HG03060 (cell line): ENCODE results near the gene FAM53B.

ENCODE experiments used
- ATAC-seq: cut with Tn5 transposase; IDR thresholded peaks from one replicate; pipeline ENCODE4 v1.9.1; 2021; ENCODE audit warnings: low read depth, moderate number of reproducible peaks; ENCODE audit not compliant: unreplicated experiment

FAM53B gene

GRCh38 chr10:124681626-124682552 is 62.3 kb downstream of the FAM53B start:
- ATAC-seq = no peak

- ATAC-seq = no peak
Measured at GRCh38 chr10:124681091-124681490, 63.1 kb downstream of the FAM53B start.

DNA sequence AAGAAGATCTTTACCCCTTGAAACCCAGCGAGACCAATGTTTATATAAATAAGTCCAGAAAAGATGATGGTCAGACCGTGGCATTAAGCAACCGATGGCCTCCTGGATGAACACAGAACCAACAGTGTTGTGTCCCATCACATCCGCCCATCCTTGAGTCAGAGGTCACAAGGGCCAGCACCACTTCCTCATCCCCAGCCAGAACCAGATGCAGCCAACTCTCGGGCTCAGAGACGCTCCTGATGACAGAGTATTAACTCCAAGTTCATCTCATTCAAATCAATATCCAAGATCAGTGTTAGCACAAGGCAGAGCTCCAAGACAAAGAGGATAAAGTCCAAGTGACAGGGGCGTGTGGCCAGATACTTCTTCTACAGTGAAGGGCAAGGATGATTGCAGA is 63.5 kb downstream of the FAM53B start:
- ATAC-seq = no peak

DNA sequence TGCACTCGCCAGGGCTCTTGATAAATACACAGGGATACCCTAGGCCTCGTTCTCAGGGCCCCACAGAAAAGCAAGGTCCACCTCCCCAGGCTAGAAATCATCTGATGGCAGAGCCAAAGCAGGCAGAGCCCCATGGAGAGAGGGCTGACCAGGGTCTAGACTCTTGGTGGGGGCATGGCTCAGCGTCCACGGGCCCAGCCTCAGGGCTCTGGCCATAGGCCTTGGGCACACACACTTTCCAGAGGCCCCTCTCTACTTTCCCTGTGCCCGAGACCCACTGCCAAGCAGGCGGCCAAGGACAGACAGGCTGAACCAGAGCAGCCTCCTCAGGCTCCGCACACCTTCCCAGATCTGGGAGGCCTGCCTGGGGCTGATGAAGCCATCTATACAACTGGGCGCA is 64.8 kb downstream of the FAM53B start:
- ATAC-seq = no peak

- no peak for ATAC-seq
Measured at GRCh38 chr10:124678557-124679240, 65.5 kb downstream of the FAM53B start.

GRCh38 chr10:124677749-124678556 is 66.2 kb downstream of the FAM53B start:
- ATAC-seq = no peak

DNA sequence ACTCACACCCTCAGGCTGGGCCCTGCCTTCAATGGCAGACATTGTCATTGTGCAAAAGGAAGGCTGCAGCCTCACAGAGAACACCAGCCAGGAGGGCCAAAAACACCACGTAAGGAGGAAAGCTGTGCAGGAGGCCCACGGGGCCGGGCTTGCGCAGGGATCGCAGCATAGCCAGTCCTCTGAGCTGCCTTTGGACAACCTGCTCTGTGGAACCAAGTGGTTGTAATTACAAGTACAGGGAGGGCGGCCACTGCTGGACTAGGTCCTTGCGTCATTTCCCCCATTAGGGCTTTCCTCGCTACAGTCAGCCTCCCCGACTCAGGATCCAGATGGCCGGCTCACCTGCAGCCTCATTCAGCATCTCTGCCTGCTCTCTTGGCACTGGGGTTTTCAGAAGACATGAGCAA is 66.9 kb downstream of the FAM53B start:
- no peak for ATAC-seq

DNA sequence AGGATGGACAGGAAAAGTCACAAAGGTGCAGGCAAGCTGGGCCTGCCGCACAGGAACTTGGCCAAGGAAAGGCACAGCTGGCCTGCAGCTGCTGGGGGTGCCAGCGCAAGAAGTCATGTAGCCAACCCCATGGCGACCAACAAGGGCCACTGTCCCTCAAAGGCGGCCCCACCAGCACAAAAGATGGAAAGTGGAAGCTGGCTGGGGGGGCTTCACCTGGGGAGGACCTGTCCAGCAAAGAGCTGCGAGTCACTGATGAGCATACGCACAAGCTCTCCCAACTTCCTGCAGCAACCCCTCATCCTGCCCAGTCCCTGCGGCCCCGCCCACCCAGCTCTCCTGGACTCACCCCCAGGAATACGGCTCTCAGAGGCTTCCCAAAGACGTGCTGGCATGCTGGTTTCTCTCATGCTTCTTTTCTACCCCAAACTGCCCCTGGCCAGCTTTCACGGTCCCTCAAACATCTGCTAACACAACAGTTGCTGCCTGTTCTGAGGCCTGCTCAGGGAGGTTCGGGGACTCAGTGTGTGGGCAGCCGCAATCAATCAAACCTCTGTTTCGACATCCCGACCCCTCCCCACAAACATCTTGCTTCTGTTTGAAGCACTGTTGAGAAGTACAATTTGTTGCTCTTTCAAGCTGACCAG is 67.6 kb downstream of the FAM53B start:
- ATAC-seq = no peak

GRCh38 chr10:124675824-124676223 is 68.4 kb downstream of the FAM53B start:
- ATAC-seq = no peak

DNA sequence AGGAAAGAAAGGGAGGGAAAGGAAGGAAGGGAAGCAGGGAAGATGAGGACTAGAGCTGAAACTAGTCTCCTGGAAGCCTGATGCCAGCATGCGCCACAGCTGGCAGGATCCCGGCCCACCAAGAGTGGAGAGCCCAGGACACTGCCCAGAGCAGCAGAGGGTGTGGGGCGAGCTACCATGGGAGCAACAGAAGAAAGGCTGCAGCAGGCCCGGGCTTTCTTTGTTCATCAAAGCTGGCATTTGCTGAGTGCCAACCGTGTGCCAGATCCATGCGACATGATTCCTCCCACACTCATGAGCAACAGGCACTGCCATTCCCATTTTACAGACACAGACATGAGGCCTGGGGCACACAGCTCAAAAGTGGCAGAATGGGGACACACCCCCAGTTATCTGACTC is 68.9 kb downstream of the FAM53B start:
- no peak for ATAC-seq

DNA sequence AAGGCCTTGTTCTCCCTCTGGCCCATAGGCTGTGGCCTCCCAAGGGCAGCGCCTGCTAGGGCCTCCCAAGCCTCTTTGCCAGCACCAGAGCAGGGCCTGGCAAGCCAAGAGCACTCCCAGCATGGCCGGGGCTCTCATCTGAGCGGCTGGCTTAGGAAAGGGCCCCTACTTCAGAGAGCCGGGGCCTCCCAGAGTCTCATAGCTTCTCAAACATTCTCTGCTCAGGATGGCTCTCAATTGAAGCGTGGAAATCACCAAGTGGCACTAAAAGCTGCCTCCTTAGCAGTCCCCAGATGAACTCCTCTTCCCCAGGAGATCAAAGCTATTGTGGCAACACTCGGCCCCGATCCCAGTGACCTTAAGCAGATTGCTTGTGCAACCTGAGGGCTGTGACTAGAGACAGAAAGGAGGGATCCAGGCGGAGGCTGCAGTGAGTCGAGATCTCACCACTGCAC is 69.4 kb downstream of the FAM53B start:
- ATAC-seq = no peak

- no peak for ATAC-seq
Measured at GRCh38 chr10:124672181-124672638, 72.0 kb downstream of the FAM53B start.

DNA sequence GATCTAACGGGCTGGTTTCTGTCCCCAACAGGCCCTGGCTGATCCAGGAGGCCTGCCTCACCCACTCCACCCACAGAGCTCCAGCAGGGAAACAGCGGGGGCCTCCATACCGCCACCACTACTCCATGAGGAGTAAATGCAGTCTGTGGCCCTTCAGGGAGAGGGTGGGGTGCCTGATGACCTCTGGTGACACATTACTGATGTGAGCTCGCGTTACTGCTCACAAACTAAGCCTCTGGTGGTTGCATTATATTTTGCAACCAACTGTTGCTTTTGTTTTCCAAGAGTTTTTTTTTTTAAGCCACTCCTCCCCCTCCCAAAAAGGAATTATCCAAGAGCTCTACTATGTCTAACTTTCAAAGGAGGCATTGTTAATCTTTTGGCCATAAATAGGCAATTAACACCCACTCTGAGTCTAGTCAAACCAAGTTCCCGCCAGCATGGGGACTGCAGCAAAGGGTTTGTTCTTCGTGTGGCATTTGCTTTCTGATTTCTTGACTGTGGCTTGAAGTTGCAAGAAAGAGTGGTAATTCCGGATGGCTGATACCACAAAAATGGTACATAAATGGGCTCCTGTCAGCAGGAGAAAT is 72.6 kb downstream of the FAM53B start:
- no peak for ATAC-seq

GRCh38 chr10:124670849-124671248 is 73.3 kb downstream of the FAM53B start:
- no peak for ATAC-seq

DNA sequence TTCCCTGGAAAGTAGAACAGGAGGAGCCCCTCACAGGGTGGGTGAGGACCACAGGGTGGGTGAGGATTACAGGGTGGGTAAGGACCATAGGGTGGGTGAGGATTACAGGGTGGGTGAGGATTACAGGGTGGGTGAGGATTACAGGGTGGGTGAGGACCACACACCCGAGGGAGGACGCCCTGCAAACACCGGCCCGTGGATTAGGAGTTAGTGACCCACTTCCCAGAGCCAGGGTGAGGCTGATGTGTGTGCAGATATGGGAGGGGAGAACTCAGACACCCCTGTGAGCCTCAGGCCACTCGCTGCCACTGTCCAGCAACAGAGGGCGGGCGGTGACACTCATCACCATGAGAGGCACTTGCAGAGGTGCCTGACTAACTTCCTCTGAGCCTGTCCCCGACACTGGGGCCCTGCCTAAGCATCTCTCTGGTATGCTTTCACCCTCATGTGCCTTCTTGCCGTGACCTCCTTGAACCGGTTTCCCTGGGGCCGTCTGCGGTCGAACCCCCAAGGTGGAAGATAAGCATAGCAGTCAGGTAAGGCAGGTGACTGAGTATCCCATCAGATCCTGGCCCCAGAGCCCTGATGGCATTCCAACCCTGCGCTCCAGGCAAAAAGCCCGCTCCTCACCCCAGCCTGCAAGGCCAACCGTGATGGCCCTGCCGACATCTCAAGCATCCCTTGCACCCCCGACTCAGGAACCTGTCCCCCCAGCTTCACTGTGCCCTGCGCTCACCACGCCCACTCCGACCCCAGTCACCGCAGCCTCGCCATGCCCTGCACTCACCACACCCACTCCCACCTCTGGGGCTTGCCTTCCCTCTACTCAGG is 74.1 kb downstream of the FAM53B start:
- no peak for ATAC-seq

GRCh38 chr10:124669141-124669823 is 74.9 kb downstream of the FAM53B start:
- ATAC-seq = no peak

GRCh38 chr10:124668517-124669051 is 75.6 kb downstream of the FAM53B start:
- no peak for ATAC-seq
